ENCODE results near the gene RPS6KA2. TPM values are rescaled to one million over a fixed set of nuclear protein-coding genes. Genes with fewer than 3 reads are reported as not detected.

The RPS6KA2 gene
- total RNA-seq, 4 donors from 2014 or later = 43.9 to 161 (median 82.7) TPM

DNA sequence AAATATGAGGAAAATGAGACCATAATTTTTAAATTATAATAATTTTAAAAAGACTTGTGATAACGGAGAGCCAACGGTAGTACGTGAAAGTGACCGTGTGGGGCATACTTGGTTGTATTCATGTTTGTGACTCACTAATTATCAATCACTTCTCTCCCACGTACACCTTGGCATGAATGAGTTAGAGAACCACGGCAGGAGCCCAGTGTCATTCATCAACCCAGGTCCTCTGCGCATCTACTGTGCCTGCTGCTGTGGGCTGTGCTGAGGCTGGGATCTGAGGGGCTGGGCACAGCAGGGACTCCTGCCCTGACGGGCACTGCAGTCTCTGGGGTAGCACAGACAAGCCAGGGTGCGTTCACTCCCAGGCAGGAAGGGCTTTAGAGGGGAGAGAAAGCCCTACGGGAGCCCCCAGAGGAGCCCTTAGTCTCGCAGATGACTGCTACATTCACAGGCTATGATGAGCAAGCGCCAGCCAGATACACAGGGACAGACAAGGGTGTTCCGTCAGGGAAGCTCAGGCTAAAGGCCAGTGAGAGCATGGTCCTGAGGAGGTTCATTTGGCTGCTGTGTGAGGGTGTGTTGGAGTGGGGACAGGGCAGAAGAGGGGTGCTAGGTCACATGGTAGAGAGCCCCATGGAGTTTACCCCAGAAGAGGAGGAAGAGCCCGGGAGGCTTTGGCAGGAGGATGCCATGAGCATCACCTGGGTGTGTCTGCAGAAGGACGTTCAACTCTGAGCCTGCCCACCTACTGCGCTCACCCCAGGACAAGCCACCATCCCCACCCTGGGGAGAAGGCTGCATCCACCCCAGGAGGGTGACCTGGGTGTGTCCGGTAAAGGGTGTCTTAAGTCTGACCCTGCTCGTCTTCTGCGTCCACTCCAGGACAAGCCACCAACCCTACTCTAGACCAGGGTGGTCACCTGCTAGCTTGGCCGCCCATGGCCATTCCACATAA, 8.2 kb upstream of the RPS6KA2 start:
- TF ChIP-seq, protein P1, sequence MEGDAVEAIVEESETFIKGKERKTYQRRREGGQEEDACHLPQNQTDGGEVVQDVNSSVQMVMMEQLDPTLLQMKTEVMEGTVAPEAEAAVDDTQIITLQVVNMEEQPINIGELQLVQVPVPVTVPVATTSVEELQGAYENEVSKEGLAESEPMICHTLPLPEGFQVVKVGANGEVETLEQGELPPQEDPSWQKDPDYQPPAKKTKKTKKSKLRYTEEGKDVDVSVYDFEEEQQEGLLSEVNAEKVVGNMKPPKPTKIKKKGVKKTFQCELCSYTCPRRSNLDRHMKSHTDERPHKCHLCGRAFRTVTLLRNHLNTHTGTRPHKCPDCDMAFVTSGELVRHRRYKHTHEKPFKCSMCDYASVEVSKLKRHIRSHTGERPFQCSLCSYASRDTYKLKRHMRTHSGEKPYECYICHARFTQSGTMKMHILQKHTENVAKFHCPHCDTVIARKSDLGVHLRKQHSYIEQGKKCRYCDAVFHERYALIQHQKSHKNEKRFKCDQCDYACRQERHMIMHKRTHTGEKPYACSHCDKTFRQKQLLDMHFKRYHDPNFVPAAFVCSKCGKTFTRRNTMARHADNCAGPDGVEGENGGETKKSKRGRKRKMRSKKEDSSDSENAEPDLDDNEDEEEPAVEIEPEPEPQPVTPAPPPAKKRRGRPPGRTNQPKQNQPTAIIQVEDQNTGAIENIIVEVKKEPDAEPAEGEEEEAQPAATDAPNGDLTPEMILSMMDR (IDR thresholded peaks at IDR 0.05; ENCODE audit: low read depth) = no peak

DNA sequence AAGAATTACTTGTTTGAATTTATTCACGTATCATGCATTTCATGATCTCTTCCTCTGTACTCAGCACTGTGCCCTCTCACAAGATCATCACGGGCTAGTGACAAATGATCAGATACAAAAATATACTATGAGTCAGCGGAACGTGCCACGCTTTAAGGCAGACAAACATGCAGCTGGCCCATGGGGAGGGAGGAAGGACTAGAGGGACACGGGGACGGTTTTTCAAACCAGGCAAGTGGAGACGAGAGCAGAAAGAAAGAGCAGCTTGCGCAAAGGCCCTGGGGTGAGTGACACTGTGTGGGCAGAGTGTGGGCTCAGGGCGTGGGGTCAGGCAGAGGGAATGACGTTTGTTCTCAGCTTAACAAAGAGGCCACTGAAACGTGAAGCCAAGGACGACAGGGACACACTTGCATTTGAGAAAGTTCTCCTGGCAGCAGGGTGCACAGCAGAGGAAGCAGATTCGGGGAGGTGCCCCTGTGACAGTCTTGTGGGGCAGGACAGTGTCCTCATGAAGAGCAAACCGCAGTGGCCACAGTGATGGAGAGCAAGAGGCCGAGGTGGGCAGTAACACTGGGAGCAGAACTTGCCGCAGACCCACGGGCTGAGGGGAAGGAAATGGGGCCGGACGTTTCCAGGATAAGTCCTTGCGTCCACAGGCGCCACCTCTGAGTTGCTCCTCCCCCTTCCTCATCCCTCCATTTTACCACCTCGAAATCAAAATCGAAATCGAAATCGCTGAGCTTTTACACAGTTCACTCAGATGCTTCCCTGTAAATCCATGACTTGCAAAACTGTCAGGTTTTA, 6.9 kb upstream of the RPS6KA2 start:
- TF ChIP-seq, protein P1 (IDR thresholded peaks at IDR 0.05; ENCODE audit: low read depth) = no peak

DNA sequence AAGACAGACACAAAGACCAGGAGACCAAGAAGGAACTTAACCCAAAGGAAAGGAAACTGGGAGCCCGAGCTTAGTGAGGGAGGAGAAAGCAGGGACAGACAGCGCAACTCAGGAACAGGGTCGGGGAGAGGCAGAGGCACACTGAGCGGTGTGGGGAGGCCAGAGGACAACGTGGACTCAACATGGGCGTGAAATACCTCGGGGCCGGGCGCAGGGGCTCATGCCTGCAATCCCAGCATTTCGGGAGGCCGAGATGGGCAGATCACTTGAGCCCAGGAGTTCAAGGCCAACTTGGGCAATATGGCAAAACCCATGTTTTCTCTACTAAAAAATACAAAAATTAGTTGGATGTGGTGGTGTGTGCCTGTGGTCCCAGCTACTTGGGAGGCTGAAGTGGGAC, 5.7 kb upstream of the RPS6KA2 start:
- TF ChIP-seq, protein P1 (IDR thresholded peaks at IDR 0.05; ENCODE audit: low read depth) = no peak

DNA sequence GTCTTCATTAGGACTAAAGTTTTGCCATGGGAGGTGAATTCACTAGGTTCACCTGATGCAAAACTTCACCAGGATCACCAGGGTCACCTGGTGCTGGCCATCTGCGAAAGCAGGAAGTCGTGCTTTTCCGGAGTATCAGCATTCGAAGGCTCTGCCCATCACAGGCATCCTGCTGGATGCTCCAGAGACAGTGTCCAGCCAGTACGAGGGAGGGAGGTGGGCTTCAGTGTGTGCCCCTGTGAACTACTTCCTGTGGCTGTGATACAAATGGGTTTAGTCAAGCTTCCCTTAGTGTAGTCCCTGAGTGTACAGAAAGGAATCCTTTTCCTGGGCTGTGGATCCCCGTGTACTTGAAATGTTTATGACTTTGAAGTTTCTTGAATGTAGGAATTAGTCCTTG, 3.4 kb upstream of the RPS6KA2 start:
- TF ChIP-seq, protein P1 (IDR thresholded peaks at IDR 0.05; ENCODE audit: low read depth) = no peak

DNA sequence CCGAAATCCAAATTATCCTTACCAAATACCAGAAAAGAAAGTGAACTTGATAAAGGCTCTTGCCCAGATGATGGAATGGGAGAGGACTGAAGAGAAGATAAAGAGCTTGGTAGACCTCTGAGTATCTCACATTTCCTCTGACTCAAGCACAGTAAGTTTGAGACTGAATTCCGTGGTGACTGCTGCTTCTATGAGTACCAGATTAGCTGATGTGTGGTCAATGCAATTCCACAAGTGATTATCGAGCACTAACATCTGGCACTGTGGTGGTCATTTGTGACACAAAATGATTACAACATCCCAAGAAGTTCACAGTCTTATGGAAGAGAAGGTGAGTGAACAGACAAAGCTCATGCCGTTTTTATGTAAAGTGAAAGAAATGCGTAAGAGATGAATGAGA, 2.6 kb upstream of the RPS6KA2 start:
- TF ChIP-seq, protein P1 (IDR thresholded peaks at IDR 0.05; ENCODE audit: low read depth) = no peak

DNA sequence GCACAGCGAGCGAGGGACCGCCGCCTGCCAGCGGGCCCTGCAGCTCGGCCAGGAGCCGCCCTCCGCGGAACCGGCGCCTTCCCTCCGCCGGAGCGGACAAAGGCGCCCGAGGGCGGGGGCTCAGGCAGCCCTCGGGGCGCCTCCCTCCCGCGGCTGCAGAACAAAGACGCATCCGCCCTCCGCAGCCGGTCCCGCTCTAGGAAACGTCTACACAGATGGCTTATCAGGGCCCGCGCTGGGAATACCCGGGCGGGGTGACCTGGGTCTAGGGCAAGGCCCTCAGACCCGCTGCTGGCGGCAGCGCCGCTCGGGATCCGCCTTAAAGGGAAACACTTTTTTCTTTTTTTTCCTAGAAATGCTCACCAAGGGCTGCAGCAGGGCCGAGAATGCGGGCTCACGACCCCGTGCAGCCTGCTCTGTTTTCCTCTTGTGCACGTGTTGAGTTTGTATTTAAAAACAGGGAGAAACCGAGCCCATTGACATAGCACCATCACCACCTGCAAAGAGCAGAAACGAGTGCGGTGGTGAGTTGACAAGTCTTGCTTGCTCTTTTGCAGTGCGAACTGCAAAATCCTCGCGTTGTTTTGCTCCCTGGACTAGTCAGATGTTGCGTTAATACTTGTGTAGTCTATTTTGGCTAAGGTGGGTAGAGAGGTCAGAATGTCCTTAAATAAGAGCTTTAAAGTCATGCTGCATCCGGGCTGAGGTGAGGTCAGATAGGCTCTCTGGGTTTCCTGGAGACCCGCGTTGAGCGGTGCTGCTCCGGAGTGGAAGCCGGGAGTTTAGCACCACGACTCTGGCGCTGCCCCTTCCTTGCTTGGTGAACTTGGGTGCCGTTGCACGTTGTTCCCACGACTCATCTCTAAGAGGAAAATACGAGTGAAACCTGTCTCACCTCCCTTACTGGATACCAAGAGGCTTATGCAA, 1.1 kb upstream of the RPS6KA2 start:
- TF ChIP-seq, protein P1 (IDR thresholded peaks at IDR 0.05; ENCODE audit: low read depth) = no peak

Data from subcutaneous adipose tissue (tissue), 4 donors.